ENCODE measurements around the gene EIPR1. TPM values are rescaled to one million over a fixed set of nuclear protein-coding genes. Genes with fewer than 3 reads are reported as not detected.

The EIPR1 gene
- total and polyA plus RNA-seq, 2 experiments from 2014 or later, result 17.4 to 46.3 TPM

DNA sequence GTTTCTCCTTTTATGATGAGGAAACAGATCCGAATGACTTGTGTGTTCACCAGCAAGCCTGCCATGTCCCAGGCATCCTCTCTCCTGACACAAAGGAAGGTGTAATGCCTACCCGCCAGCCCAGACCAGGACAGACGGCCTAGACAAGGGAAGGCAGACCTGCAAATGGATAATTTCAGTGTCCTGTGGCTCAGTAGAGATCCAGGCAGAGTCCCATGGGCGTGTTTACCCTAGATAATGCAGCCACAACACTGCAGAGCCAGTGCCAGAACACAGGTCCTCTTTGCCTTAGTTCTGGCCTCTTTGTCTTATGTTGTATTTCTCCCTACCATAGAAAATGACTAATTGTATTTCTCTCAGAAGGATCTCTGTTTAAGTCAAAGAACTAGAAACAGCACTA, 14.6 kb upstream of the EIPR1 start (continued):
- TF ChIP-seq, protein P1, sequence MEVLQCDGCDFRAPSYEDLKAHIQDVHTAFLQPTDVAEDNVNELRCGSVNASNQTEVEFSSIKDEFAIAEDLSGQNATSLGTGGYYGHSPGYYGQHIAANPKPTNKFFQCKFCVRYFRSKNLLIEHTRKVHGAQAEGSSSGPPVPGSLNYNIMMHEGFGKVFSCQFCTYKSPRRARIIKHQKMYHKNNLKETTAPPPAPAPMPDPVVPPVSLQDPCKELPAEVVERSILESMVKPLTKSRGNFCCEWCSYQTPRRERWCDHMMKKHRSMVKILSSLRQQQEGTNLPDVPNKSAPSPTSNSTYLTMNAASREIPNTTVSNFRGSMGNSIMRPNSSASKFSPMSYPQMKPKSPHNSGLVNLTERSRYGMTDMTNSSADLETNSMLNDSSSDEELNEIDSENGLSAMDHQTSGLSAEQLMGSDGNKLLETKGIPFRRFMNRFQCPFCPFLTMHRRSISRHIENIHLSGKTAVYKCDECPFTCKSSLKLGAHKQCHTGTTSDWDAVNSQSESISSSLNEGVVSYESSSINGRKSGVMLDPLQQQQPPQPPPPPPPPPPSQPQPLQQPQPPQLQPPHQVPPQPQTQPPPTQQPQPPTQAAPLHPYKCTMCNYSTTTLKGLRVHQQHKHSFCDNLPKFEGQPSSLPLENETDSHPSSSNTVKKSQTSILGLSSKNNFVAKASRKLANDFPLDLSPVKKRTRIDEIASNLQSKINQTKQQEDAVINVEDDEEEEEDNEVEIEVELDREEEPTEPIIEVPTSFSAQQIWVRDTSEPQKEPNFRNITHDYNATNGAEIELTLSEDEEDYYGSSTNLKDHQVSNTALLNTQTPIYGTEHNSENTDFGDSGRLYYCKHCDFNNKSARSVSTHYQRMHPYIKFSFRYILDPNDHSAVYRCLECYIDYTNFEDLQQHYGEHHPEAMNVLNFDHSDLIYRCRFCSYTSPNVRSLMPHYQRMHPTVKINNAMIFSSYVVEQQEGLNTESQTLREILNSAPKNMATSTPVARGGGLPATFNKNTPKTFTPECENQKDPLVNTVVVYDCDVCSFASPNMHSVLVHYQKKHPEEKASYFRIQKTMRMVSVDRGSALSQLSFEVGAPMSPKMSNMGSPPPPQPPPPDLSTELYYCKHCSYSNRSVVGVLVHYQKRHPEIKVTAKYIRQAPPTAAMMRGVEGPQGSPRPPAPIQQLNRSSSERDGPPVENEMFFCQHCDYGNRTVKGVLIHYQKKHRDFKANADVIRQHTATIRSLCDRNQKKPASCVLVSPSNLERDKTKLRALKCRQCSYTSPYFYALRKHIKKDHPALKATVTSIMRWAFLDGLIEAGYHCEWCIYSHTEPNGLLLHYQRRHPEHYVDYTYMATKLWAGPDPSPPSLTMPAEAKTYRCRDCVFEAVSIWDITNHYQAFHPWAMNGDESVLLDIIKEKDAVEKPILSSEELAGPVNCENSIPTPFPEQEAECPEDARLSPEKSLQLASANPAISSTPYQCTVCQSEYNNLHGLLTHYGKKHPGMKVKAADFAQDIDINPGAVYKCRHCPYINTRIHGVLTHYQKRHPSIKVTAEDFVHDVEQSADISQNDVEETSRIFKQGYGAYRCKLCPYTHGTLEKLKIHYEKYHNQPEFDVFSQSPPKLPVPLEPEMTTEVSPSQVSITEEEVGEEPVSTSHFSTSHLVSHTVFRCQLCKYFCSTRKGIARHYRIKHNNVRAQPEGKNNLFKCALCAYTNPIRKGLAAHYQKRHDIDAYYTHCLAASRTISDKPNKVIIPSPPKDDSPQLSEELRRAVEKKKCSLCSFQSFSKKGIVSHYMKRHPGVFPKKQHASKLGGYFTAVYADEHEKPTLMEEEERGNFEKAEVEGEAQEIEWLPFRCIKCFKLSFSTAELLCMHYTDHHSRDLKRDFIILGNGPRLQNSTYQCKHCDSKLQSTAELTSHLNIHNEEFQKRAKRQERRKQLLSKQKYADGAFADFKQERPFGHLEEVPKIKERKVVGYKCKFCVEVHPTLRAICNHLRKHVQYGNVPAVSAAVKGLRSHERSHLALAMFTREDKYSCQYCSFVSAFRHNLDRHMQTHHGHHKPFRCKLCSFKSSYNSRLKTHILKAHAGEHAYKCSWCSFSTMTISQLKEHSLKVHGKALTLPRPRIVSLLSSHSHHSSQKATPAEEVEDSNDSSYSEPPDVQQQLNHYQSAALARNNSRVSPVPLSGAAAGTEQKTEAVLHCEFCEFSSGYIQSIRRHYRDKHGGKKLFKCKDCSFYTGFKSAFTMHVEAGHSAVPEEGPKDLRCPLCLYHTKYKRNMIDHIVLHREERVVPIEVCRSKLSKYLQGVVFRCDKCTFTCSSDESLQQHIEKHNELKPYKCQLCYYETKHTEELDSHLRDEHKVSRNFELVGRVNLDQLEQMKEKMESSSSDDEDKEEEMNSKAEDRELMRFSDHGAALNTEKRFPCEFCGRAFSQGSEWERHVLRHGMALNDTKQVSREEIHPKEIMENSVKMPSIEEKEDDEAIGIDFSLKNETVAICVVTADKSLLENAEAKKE (CRISPR knock-in tag; IDR thresholded peaks at IDR 0.05), result no peak
- TF ChIP-seq STAT1 (IDR thresholded peaks at IDR 0.05; ENCODE audit: unreplicated experiment) (no peak), ZNF331 (CRISPR knock-in tag; IDR thresholded peaks at IDR 0.05; ENCODE audit: low read depth) (no peak), EZH2phosphoT487 (IDR thresholded peaks at IDR 0.05; ENCODE audit: unreplicated experiment) (no peak), JUNB (IDR thresholded peaks at IDR 0.05; ENCODE audit: unreplicated experiment) (no peak), ZNF114 (CRISPR knock-in tag; IDR thresholded peaks at IDR 0.05) (no peak), NANOG (IDR thresholded peaks at IDR 0.05; ENCODE audit: borderline replicate concordance) (no peak)
- TF ChIP-seq, protein P2, sequence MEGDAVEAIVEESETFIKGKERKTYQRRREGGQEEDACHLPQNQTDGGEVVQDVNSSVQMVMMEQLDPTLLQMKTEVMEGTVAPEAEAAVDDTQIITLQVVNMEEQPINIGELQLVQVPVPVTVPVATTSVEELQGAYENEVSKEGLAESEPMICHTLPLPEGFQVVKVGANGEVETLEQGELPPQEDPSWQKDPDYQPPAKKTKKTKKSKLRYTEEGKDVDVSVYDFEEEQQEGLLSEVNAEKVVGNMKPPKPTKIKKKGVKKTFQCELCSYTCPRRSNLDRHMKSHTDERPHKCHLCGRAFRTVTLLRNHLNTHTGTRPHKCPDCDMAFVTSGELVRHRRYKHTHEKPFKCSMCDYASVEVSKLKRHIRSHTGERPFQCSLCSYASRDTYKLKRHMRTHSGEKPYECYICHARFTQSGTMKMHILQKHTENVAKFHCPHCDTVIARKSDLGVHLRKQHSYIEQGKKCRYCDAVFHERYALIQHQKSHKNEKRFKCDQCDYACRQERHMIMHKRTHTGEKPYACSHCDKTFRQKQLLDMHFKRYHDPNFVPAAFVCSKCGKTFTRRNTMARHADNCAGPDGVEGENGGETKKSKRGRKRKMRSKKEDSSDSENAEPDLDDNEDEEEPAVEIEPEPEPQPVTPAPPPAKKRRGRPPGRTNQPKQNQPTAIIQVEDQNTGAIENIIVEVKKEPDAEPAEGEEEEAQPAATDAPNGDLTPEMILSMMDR (conservative IDR thresholded peaks at IDR 0.05; ENCODE audit: low read depth in 2 of 2), result no peak
- TF ChIP-seq, protein P3, sequence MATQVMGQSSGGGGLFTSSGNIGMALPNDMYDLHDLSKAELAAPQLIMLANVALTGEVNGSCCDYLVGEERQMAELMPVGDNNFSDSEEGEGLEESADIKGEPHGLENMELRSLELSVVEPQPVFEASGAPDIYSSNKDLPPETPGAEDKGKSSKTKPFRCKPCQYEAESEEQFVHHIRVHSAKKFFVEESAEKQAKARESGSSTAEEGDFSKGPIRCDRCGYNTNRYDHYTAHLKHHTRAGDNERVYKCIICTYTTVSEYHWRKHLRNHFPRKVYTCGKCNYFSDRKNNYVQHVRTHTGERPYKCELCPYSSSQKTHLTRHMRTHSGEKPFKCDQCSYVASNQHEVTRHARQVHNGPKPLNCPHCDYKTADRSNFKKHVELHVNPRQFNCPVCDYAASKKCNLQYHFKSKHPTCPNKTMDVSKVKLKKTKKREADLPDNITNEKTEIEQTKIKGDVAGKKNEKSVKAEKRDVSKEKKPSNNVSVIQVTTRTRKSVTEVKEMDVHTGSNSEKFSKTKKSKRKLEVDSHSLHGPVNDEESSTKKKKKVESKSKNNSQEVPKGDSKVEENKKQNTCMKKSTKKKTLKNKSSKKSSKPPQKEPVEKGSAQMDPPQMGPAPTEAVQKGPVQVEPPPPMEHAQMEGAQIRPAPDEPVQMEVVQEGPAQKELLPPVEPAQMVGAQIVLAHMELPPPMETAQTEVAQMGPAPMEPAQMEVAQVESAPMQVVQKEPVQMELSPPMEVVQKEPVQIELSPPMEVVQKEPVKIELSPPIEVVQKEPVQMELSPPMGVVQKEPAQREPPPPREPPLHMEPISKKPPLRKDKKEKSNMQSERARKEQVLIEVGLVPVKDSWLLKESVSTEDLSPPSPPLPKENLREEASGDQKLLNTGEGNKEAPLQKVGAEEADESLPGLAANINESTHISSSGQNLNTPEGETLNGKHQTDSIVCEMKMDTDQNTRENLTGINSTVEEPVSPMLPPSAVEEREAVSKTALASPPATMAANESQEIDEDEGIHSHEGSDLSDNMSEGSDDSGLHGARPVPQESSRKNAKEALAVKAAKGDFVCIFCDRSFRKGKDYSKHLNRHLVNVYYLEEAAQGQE (IDR thresholded peaks at IDR 0.05; ENCODE audit: unreplicated experiment), result no peak
